ENCODE measurements around the gene FZD1.

GRCh38 chr7:91267171-91267955 lies 3.1 kb downstream of the FZD1 start:
- TF ChIP-seq POLR2A (IDR thresholded peaks at IDR 0.05; ENCODE audit: low read depth, low read length) (no peak), TAF1 (IDR thresholded peaks at IDR 0.05; ENCODE audit: borderline replicate concordance, low read depth, low read length) (no peak)

Measured in GM12892 (cell line).